Adrenal gland (tissue), 5 donors: ENCODE measurements around the gene RAB3IL1.

Source experiments
- POLR2A ChIP-seq, 2 donors: fragments of 450-650 bp; IDR thresholded peaks; one replicate each; pipeline ENCODE4 v1.6.1; 2017; ENCODE audit warnings: antibody characterized with exemption in 2 of 2, mild to moderate bottlenecking in 2 of 2, moderate library complexity in 1 of 2
- TF ChIP-seq, protein P1 (sequence below), 6 experiments: fragments of 450-650 bp in 4 of 6; fragments of 200-600 bp in 2 of 6; sonication (generic) in 1 of 6; IDR thresholded peaks; 1 replicate in 5 of 6; 2 replicates in 1 of 6; pipeline versions ENCODE4 v1.5.1 to v1.8.0; 2016 to 2021; ENCODE audit warnings: antibody characterized with exemption in 6 of 6, mild to moderate bottlenecking in 2 of 6, moderate library complexity in 1 of 6
- donor health status: DM: no; HTN: no; CAD: no.

- TF ChIP-seq, protein P1, sequence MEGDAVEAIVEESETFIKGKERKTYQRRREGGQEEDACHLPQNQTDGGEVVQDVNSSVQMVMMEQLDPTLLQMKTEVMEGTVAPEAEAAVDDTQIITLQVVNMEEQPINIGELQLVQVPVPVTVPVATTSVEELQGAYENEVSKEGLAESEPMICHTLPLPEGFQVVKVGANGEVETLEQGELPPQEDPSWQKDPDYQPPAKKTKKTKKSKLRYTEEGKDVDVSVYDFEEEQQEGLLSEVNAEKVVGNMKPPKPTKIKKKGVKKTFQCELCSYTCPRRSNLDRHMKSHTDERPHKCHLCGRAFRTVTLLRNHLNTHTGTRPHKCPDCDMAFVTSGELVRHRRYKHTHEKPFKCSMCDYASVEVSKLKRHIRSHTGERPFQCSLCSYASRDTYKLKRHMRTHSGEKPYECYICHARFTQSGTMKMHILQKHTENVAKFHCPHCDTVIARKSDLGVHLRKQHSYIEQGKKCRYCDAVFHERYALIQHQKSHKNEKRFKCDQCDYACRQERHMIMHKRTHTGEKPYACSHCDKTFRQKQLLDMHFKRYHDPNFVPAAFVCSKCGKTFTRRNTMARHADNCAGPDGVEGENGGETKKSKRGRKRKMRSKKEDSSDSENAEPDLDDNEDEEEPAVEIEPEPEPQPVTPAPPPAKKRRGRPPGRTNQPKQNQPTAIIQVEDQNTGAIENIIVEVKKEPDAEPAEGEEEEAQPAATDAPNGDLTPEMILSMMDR (IDR thresholded peaks at IDR 0.05) = no peak
- TF ChIP-seq POLR2A (IDR thresholded peaks at IDR 0.05) = no peak
Observed at GRCh38 chr11:61873588-61874376, 43.6 kb downstream of the RAB3IL1 start.
